IgD-negative memory B cell (primary cell): Measurements from ENCODE around the gene KDM1B. TPM values are rescaled to one million over a fixed set of nuclear protein-coding genes. Genes with fewer than 3 reads are reported as not detected.
"Not testable (repeated sequence)": the region's sequence is repeated elsewhere in the genome, so short reads cannot be mapped to it uniquely, and the experiment has no call there.

ENCODE experiments used
- H3K27ac Mint-ChIP-seq, 3 donors: one replicate each; pipeline ENCODE4 v1.8.0; 2020 to 2022; ENCODE audit warnings: mild to moderate bottlenecking in 3 of 3, mixed read lengths in 3 of 3, moderate library complexity in 1 of 3
- H3K27me3 Mint-ChIP-seq: one replicate; pipeline ENCODE4 v1.8.0; 2021; ENCODE audit warnings: mixed read lengths
- H3K36me3 Mint-ChIP-seq: one replicate; pipeline ENCODE4 v1.8.0; 2020; ENCODE audit warnings: mild to moderate bottlenecking, mixed read lengths
- H3K4me1 Mint-ChIP-seq, 3 donors: one replicate each; pipeline ENCODE4 v1.8.0; 2020 to 2022; ENCODE audit warnings: mixed read lengths in 3 of 3, mild to moderate bottlenecking in 1 of 3
- H3K4me3 Mint-ChIP-seq, 4 donors: one replicate each; pipeline ENCODE4 v1.8.0; 2020 to 2022; ENCODE audit warnings: mild to moderate bottlenecking in 4 of 4, mixed read lengths in 4 of 4, moderate library complexity in 3 of 4
- H3K9me3 Mint-ChIP-seq, 3 donors: one replicate each; pipeline ENCODE4 v1.8.0; 2020 to 2021; ENCODE audit warnings: mixed read lengths in 3 of 3, mild to moderate bottlenecking in 1 of 3
- polyA plus RNA-seq: library from polyadenylated mRNA; unstranded; fragments of 300-500 nt; fragmentation: Illumina TruSeq; gene quantifications from one replicate; pipeline ENCODE4 v1.2.3, GENCODE V29; 2021

The KDM1B gene
- polyA plus RNA-seq, 1 donor from 2014 or later: 2.3 TPM

- no peaks in the 10 kb centered on the region for H3K27me3 Mint-ChIP-seq
- no peak overlapping the region for H3K4me3 Mint-ChIP-seq
- H3K27ac Mint-ChIP-seq: no peak overlapping the region
- H3K9me3 Mint-ChIP-seq: no peaks in the 10 kb centered on the region
- H3K4me1 Mint-ChIP-seq: peaks cover 5 to 9% (median 8%) of the 10 kb centered on the region in 3 donors
- H3K36me3 Mint-ChIP-seq: peaks cover 21% of the 10 kb centered on the region
Observed at GRCh38 chr6:18187701-18188100, 32.5 kb downstream of the KDM1B start.

- no peaks in the 10 kb centered on the region for H3K9me3 Mint-ChIP-seq
- H3K27me3 Mint-ChIP-seq: no peaks in the 10 kb centered on the region
- no peak overlapping the region for H3K4me3 Mint-ChIP-seq
- H3K4me1 Mint-ChIP-seq: peaks cover 5 to 7% (median 7%) of the 10 kb centered on the region in 3 donors
- H3K36me3 Mint-ChIP-seq: peaks cover 18% of the 10 kb centered on the region
- H3K27ac Mint-ChIP-seq: no peak overlapping the region
Observed at GRCh38 chr6:18189196-18189595, 34.0 kb downstream of the KDM1B start.

GRCh38 chr6:18192026-18192425, 36.8 kb downstream of the KDM1B start:
- H3K27ac Mint-ChIP-seq: no peak overlapping the region
- H3K9me3 Mint-ChIP-seq: no peaks in the 10 kb centered on the region
- no peaks in the 10 kb centered on the region for H3K4me1 Mint-ChIP-seq
- H3K4me3 Mint-ChIP-seq: no peak overlapping the region
- H3K27me3 Mint-ChIP-seq: no peaks in the 10 kb centered on the region
- H3K36me3 Mint-ChIP-seq: peaks cover 13% of the 10 kb centered on the region

GRCh38 chr6:18203786-18204185, 48.6 kb downstream of the KDM1B start:
- Mint-ChIP-seq H3K36me3 (peaks cover 7% of the 10 kb centered on the region), H3K9me3 (no peaks in the 10 kb centered on the region), H3K27ac (no peak overlapping the region), H3K4me1 (no peaks in the 10 kb centered on the region), H3K27me3 (no peaks in the 10 kb centered on the region), H3K4me3 (no peak overlapping the region)

- no peaks in the 10 kb centered on the region for H3K27me3 Mint-ChIP-seq
- H3K4me1 Mint-ChIP-seq: no peaks in the 10 kb centered on the region
- H3K36me3 Mint-ChIP-seq: peaks cover 8% of the 10 kb centered on the region
- H3K4me3 Mint-ChIP-seq: no peak overlapping the region
- peak overlapping the region in 1 of 3 donors; percentile 81 for H3K27ac Mint-ChIP-seq
- H3K9me3 Mint-ChIP-seq: no peaks in the 10 kb centered on the region
Observed at GRCh38 chr6:18204691-18205090, 49.5 kb downstream of the KDM1B start.

GRCh38 chr6:18206591-18206990, 51.4 kb downstream of the KDM1B start:
- H3K27ac Mint-ChIP-seq: no peak overlapping the region
- no peaks in the 10 kb centered on the region for H3K9me3 Mint-ChIP-seq

GRCh38 chr6:18207438-18207837, 52.2 kb downstream of the KDM1B start:
- peaks cover 7 to 11% (median 7%) of the 10 kb centered on the region in 3 donors for H3K4me1 Mint-ChIP-seq
- no peaks in the 10 kb centered on the region for H3K27me3 Mint-ChIP-seq
- H3K4me3 Mint-ChIP-seq: no peak overlapping the region
- peak overlapping the region in 1 of 3 donors; percentile 49 for H3K27ac Mint-ChIP-seq
- H3K36me3 Mint-ChIP-seq: peaks cover 5% of the 10 kb centered on the region
- H3K9me3 Mint-ChIP-seq: no peaks in the 10 kb centered on the region

More at GRCh38 chr6:18206591-18206990, 51.4 kb downstream of the KDM1B start:
- H3K4me3 Mint-ChIP-seq: no peak overlapping the region
- H3K27me3 Mint-ChIP-seq: no peaks in the 10 kb centered on the region
- peaks cover 5 to 6% (median 6%) of the 10 kb centered on the region in 3 donors for H3K4me1 Mint-ChIP-seq
- H3K36me3 Mint-ChIP-seq: peaks cover 7% of the 10 kb centered on the region

- no peaks in the 10 kb centered on the region for H3K9me3 Mint-ChIP-seq
- H3K27ac Mint-ChIP-seq: no peak overlapping the region
- H3K4me1 Mint-ChIP-seq: peaks cover 7 to 11% (median 7%) of the 10 kb centered on the region in 3 donors
- no peaks in the 10 kb centered on the region for H3K27me3 Mint-ChIP-seq
- H3K36me3 Mint-ChIP-seq: peaks cover 7% of the 10 kb centered on the region
- no peak overlapping the region for H3K4me3 Mint-ChIP-seq
Observed at GRCh38 chr6:18207949-18208348, 52.7 kb downstream of the KDM1B start.

GRCh38 chr6:18208778-18209177, 53.6 kb downstream of the KDM1B start:
- not testable (repeated sequence) for H3K9me3 Mint-ChIP-seq, H3K36me3 Mint-ChIP-seq, H3K4me3 Mint-ChIP-seq, H3K27me3 Mint-ChIP-seq, H3K27ac Mint-ChIP-seq
- peaks cover 7 to 16% (median 11%) of the 10 kb centered on the region in 3 donors for H3K4me1 Mint-ChIP-seq

GRCh38 chr6:18209539-18210197, 54.4 kb downstream of the KDM1B start:
- peaks cover 7% of the 10 kb centered on the region for H3K36me3 Mint-ChIP-seq
- H3K9me3 Mint-ChIP-seq: no peaks in the 10 kb centered on the region
- no peaks in the 10 kb centered on the region for H3K27me3 Mint-ChIP-seq
- no peak overlapping the region for H3K4me3 Mint-ChIP-seq
- H3K27ac Mint-ChIP-seq: no peak overlapping the region
- peaks cover 13 to 22% (median 17%) of the 10 kb centered on the region in 3 donors for H3K4me1 Mint-ChIP-seq

GRCh38 chr6:18210707-18211106, 55.5 kb downstream of the KDM1B start:
- peaks cover 10% of the 10 kb centered on the region for H3K36me3 Mint-ChIP-seq
- peaks cover 23 to 31% (median 26%) of the 10 kb centered on the region in 3 donors for H3K4me1 Mint-ChIP-seq
- H3K4me3 Mint-ChIP-seq: no peak overlapping the region
- H3K27me3 Mint-ChIP-seq: no peaks in the 10 kb centered on the region
- peak overlapping the region in 1 of 3 donors; percentile 33 for H3K27ac Mint-ChIP-seq
- H3K9me3 Mint-ChIP-seq: no peaks in the 10 kb centered on the region

GRCh38 chr6:18211338-18211737, 56.1 kb downstream of the KDM1B start:
- H3K27me3 Mint-ChIP-seq: no peaks in the 10 kb centered on the region
- peak overlapping the region in 1 of 4 donors; percentile 39 for H3K4me3 Mint-ChIP-seq
- H3K4me1 Mint-ChIP-seq: peaks cover 26 to 36% (median 30%) of the 10 kb centered on the region in 3 donors
- H3K36me3 Mint-ChIP-seq: peaks cover 11% of the 10 kb centered on the region
- H3K9me3 Mint-ChIP-seq: no peaks in the 10 kb centered on the region
- H3K27ac Mint-ChIP-seq: peak overlapping the region in 1 of 3 donors; percentile 33

- H3K4me3 Mint-ChIP-seq: no peak overlapping the region
- H3K9me3 Mint-ChIP-seq: no peaks in the 10 kb centered on the region
- no peak overlapping the region for H3K27ac Mint-ChIP-seq
- H3K36me3 Mint-ChIP-seq: peaks cover 17% of the 10 kb centered on the region
- no peaks in the 10 kb centered on the region for H3K27me3 Mint-ChIP-seq
- H3K4me1 Mint-ChIP-seq: peaks cover 28 to 41% (median 33%) of the 10 kb centered on the region in 3 donors
Observed at GRCh38 chr6:18212231-18212630, 57.0 kb downstream of the KDM1B start.

- no peaks in the 10 kb centered on the region for H3K27me3 Mint-ChIP-seq
- peak overlapping the region in 2 of 4 donors; percentile 12 to 17 for H3K4me3 Mint-ChIP-seq
- peaks cover 16% of the 10 kb centered on the region for H3K36me3 Mint-ChIP-seq
- no peaks in the 10 kb centered on the region for H3K9me3 Mint-ChIP-seq
- peaks cover 28 to 41% (median 33%) of the 10 kb centered on the region in 3 donors for H3K4me1 Mint-ChIP-seq
- H3K27ac Mint-ChIP-seq: peak overlapping the region in 2 of 3 donors; percentile 28 to 85
Observed at GRCh38 chr6:18213439-18213838, 58.2 kb downstream of the KDM1B start.

GRCh38 chr6:18214003-18214402, 58.8 kb downstream of the KDM1B start:
- peak overlapping the region in 3 of 4 donors; percentile 12 to 87 (median 86) for H3K4me3 Mint-ChIP-seq
- peaks cover 16% of the 10 kb centered on the region for H3K36me3 Mint-ChIP-seq
- peak overlapping the region in 2 of 3 donors; percentile 17 to 72 for H3K27ac Mint-ChIP-seq

GRCh38 chr6:18215436-18215835, 60.2 kb downstream of the KDM1B start:
- H3K27ac Mint-ChIP-seq: peak overlapping the region in 2 of 3 donors; percentile 20 to 63

More at GRCh38 chr6:18214003-18214402, 58.8 kb downstream of the KDM1B start:
- H3K4me1 Mint-ChIP-seq: peaks cover 28 to 41% (median 33%) of the 10 kb centered on the region in 3 donors
- H3K27me3 Mint-ChIP-seq: no peaks in the 10 kb centered on the region
- no peaks in the 10 kb centered on the region for H3K9me3 Mint-ChIP-seq

More at GRCh38 chr6:18215436-18215835, 60.2 kb downstream of the KDM1B start:
- Mint-ChIP-seq H3K4me3 (peak overlapping the region in 2 of 4 donors; percentile 88 to 89), H3K9me3 (no peaks in the 10 kb centered on the region), H3K4me1 (peaks cover 28 to 41% (median 33%) of the 10 kb centered on the region in 3 donors), H3K27me3 (no peaks in the 10 kb centered on the region), H3K36me3 (peaks cover 14% of the 10 kb centered on the region)
